ENCODE measurements around the gene TBC1D2B.
A peak's percentile ranks its signal among the peaks of the same experiment; 100 is the strongest.

The TBC1D2B gene

GRCh38 chr15:78024519-78024870 lies 53.0 kb downstream of the TBC1D2B start:
- DNase-seq: no peak

GRCh38 chr15:78023865-78024518 lies 53.5 kb downstream of the TBC1D2B start:
- DNase-seq: no peak

GRCh38 chr15:78023081-78023665 lies 54.3 kb downstream of the TBC1D2B start:
- DNase-seq: no peak

GRCh38 chr15:78021761-78022160 lies 55.8 kb downstream of the TBC1D2B start:
- no peak for DNase-seq

- DNase-seq: no peak
Measured at GRCh38 chr15:78020007-78020406, 57.5 kb downstream of the TBC1D2B start.

DNA sequence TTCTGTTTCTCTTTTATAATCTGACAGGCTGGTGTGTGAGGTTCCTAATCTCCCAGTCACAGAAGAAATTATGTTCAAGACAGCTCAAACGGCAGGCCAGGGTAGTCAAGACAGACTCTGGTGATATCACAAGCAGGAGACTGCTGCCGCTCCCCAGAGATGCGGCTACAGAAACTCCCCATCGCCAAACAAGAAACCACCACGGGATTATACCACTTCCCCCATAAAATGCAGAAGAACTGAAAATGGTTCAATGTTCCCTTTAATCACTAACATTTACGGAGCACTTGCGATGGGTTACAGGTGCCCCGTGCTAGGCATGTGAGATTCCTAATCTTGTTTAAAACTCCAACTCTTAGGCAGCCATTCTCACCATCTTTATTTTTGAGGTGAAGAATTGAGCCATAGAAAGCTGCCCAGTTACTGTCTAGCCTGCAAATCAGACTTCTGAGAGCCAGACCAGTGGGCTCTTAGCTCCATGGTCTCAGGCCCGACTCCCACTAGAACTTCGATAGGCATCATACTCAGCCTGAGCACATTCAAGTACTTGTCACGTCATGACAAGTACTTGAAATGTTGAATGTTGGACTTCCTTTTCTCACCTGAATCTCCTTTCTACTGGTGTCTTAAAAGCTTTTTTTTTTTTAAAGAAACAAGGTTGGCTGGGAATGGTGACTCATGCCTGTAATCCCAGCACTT lies 58.4 kb downstream of the TBC1D2B start:
- DNase-seq: no peak

- DNase-seq: no peak
Measured at GRCh38 chr15:78018445-78018844, 59.1 kb downstream of the TBC1D2B start.

GRCh38 chr15:78016860-78017259 lies 60.7 kb downstream of the TBC1D2B start:
- DNase-seq: no peak

DNA sequence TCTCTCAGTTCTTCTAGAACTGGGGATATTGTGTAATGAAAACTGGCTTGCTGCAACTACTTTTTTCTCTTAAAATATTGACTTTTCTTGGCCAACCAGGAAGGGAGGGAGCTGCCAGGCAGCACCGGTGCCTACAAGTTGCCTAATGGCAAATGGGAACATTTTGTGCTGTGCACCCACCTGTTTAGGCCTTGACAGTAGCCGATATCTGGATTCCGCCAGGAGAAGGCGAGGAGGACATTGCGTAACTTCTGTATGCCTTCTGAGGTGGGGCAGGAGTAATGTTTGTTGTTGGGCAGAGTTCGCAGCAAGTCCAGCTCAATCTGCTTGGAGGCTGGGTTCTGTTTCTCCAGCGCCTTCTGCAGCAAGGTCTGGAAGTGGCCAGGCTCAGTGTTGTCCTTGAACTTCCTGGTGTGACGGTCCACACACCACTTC lies 64.9 kb downstream of the TBC1D2B start:
- no peak for DNase-seq

DNA sequence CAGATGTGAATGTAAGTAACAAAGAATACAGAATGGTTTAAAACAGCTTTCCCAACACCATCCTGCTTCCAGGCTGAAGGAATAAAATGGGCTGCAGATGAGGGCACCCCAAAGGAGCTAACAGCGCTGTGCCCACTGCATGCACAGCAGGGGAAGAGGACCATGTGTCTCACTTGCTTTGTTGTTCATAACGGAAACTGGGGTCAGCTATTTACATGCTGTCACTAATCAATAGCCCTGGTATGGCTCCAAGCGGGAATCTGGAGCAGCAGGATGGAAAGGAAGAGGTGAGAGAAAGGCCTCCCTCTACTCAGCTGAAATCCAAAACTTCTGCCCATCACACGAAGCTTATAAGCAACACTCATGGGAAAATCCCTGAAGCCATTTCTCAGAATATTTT lies 67.4 kb downstream of the TBC1D2B start:
- no peak for DNase-seq

DNA sequence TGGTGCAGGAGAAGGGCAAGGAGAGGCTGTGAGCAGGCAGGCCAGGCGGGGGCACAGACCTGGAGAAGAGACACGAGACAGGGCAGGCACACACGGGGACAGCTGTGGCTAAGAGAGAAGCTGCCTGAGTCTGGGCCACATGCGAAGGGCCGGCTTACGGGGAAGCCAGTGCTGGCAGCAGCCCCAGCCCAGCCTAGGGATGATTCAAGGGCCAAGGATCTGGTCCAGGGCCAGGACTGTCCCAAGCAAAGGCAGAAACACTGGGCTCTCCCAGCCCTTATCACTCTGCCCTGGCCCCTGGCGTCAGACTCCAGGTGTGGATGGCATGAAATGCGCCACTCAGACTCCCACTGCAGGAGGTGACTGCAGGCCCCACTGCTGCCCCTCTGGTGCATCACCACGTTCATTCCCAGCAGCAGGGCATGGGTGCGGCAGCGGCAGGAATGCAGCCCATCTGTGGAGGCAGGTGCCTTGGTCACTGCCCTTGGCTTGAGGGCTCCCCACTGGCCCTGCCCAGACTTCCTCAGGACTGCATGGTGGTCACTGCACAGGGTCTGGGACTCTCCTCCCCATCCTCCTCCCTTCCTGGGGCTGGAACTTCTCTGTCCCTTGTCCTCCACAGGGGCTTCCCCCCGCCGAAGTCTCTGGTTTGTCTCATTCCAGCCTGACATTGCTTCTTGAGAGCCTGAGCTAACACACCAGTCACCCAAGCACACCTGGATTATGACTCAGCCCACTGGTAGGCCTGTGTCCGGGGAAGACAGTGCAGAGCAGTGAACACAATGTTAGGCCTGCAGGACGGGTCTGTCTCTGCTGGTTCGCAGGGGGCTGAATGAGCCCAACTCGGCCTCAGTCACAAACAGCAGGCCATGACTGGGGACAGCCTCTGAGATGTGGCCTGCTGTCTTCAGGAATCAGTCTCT lies 69.3 kb downstream of the TBC1D2B start:
- no peak for DNase-seq

GRCh38 chr15:78007211-78007931 lies 70.1 kb downstream of the TBC1D2B start:
- DNase-seq: no peak

- no peak for DNase-seq
Measured at GRCh38 chr15:78006567-78007205, 70.8 kb downstream of the TBC1D2B start.

DNA sequence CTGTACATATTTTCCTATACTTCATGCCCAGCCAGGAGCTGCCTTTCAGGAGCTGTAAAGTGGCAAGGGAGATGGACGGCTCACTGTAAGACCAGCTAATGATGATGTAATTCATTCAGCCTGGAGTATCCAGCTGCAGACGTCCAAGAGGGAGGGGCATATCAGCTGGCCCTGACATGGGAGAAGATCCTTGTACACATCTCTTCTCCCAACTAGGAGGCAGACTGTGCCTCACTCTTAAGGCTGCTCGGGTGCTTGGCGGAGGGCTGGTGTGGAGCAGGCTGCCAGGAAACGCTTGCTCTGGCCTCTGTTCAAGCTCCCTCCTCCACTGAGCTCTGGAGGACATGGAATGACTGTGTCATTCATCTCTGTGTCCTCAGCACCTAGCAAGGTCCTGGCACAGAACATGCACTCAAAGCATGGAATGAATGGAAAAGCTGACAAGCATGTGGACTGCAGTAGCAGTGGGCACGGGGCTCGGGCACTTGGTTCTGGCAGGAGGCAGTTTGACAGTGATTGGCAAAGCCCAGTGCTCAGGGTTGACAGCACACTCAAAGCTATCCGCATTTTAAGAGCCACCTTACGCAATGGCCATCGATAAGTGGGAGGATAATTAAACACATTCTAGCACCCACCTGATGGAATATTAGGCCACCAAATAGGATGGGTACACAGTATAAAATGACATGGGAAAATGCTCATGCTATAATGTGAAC lies 72.4 kb downstream of the TBC1D2B start:
- DNase-seq: peak; percentile 51

DNA sequence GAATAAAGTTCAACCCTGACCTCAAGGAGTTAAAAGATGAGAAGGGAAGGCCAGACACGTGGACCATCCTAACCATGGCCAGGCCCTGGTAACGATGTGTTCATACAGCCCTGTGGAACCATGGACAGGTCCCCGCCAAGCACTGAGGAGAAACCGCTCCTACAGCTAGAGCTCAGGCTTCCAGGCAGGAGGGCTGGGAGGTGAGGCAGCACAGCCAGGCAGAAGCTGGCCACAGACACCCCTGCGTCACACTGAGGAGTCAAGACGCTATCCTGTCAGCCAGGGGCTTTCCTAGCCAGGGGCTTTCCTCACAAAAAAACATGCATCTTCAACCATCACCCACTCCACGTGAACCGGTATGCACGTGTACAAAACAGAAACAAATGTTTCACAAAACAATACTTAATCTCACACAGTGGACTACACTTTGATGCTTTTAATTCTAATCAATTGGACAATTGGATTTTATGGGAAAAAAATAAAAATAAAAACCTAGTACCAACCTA lies 73.2 kb downstream of the TBC1D2B start:
- DNase-seq: no peak

GRCh38 chr15:78003539-78004008 lies 73.9 kb downstream of the TBC1D2B start:
- peak; percentile 80 for DNase-seq

GRCh38 chr15:78002996-78003395 lies 74.5 kb downstream of the TBC1D2B start:
- no peak for DNase-seq

DNA sequence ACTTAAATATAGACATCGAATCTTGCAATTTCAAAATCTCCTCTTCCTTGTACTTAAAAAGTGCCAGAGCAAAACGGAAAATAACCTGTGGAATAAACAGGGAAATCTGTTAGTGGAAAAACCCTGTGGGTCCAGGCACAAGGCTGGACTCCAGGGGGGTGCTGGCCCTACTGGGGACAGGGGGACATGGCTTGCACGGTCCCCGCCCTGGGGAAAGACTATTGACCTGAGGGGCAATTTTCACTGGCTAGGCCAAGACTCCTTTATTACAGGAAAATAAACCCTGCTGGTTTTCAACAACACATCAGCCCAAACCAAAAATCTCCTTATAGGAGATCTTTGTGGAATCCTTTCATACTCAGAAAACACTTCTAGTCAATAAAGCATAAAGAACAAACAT lies 75.9 kb downstream of the TBC1D2B start:
- no peak for DNase-seq

GRCh38 chr15:78000927-78001249 lies 76.6 kb downstream of the TBC1D2B start:
- DNase-seq: no peak

GRCh38 chr15:78000091-78000926 lies 77.2 kb downstream of the TBC1D2B start:
- peak; percentile 43 for DNase-seq

Data from COR-L47 (cell line).